ENCODE data around the gene LVRN. TPM values are rescaled to one million over a fixed set of nuclear protein-coding genes. Genes with fewer than 3 reads are reported as not detected.

Gene LVRN
- total and polyA plus RNA-seq, 2 of the 13 experiments (the other 11 are each of a cell fraction or from before 2014, with no cell fraction given) = 0.09 to 0.20 TPM

DNA sequence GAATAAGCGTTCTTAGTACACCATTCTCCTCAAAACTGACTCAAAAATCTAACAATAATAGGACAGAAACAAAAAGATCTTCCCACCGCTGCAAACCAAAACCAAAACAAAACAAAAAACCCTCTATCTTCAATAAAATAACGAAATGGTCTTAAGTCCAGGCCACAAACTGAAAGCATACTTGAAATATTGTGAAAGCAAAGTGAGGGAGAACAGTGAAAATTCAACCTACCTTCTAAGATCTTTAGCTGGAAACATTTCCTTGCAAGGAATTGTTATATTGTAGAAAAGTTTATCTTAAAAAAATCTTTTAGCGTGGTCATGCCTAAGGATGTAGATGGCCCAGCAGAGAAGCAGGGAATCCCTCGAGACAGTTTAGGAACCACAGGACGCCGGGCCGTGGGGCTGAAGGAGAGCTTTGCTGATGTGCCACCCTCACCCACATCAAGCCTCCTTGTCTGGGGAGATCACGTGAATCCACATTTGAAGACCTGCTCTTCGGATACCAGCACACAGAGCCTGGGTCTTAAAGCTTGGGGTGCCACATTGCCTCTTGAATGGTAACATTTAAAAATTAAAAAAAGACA is 27.8 kb upstream of the LVRN start (continued):
- TF ChIP-seq ZBTB33 (CRISPR knock-in tag; IDR thresholded peaks at IDR 0.05) (no peak), NFE2L2 (IDR thresholded peaks at IDR 0.05; ENCODE audit: low read length) (no peak)
- TF ChIP-seq, protein P1, sequence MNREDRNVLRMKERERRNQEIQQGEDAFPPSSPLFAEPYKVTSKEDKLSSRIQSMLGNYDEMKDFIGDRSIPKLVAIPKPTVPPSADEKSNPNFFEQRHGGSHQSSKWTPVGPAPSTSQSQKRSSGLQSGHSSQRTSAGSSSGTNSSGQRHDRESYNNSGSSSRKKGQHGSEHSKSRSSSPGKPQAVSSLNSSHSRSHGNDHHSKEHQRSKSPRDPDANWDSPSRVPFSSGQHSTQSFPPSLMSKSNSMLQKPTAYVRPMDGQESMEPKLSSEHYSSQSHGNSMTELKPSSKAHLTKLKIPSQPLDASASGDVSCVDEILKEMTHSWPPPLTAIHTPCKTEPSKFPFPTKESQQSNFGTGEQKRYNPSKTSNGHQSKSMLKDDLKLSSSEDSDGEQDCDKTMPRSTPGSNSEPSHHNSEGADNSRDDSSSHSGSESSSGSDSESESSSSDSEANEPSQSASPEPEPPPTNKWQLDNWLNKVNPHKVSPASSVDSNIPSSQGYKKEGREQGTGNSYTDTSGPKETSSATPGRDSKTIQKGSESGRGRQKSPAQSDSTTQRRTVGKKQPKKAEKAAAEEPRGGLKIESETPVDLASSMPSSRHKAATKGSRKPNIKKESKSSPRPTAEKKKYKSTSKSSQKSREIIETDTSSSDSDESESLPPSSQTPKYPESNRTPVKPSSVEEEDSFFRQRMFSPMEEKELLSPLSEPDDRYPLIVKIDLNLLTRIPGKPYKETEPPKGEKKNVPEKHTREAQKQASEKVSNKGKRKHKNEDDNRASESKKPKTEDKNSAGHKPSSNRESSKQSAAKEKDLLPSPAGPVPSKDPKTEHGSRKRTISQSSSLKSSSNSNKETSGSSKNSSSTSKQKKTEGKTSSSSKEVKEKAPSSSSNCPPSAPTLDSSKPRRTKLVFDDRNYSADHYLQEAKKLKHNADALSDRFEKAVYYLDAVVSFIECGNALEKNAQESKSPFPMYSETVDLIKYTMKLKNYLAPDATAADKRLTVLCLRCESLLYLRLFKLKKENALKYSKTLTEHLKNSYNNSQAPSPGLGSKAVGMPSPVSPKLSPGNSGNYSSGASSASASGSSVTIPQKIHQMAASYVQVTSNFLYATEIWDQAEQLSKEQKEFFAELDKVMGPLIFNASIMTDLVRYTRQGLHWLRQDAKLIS (CRISPR knock-in tag; IDR thresholded peaks at IDR 0.05) = no peak
- TF ChIP-seq, protein P2, sequence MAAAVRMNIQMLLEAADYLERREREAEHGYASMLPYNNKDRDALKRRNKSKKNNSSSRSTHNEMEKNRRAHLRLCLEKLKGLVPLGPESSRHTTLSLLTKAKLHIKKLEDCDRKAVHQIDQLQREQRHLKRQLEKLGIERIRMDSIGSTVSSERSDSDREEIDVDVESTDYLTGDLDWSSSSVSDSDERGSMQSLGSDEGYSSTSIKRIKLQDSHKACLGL (CRISPR knock-in tag; IDR thresholded peaks at IDR 0.05) = no peak
- TF ChIP-seq, protein P3, sequence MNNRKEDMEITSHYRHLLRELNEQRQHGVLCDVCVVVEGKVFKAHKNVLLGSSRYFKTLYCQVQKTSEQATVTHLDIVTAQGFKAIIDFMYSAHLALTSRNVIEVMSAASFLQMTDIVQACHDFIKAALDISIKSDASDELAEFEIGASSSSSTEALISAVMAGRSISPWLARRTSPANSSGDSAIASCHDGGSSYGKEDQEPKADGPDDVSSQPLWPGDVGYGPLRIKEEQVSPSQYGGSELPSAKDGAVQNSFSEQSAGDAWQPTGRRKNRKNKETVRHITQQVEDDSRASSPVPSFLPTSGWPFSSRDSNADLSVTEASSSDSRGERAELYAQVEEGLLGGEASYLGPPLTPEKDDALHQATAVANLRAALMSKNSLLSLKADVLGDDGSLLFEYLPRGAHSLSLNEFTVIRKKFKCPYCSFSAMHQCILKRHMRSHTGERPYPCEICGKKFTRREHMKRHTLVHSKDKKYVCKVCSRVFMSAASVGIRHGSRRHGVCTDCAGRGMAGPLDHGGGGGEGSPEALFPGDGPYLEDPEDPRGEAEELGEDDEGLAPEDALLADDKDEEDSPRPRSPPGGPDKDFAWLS (CRISPR knock-in tag; IDR thresholded peaks at IDR 0.05; ENCODE audit: borderline replicate concordance) = no peak
